HFF-Myc (cell line): Measurements from ENCODE around the gene ADTRP.

Experiments
- DNase-seq: peaks from one replicate; pipeline ENCODE4 v3.0.0-alpha.2; 2011; ENCODE audit warnings: low read depth; ENCODE audit errors: extremely low read depth
- H3K4me3 ChIP-seq: replicated peaks from 2 replicates; pipeline ENCODE4 v1.5.1; 2011; ENCODE audit warnings: low read depth, mild to moderate bottlenecking, control low read depth, low read length
- CTCF ChIP-seq: IDR thresholded peaks from 2 replicates; pipeline ENCODE4 v1.5.1; 2012; ENCODE audit warnings: mild to moderate bottlenecking, low read depth, low read length, control low read depth; ENCODE audit errors: missing control alignments

ADTRP gene

GRCh38 chr6:11718031-11718430 lies 60.6 kb downstream of the ADTRP start:
- no peak for TF ChIP-seq CTCF

GRCh38 chr6:11714798-11715285 lies 63.8 kb downstream of the ADTRP start:
- no peak for DNase-seq
- no peak overlapping the region for H3K4me3 ChIP-seq
- no peak for TF ChIP-seq CTCF

More at GRCh38 chr6:11718031-11718430, 60.6 kb downstream of the ADTRP start:
- DNase-seq: no peak
- no peak overlapping the region for H3K4me3 ChIP-seq

- no peak for DNase-seq
- H3K4me3 ChIP-seq: no peak overlapping the region
- no peak for TF ChIP-seq CTCF
Observed at GRCh38 chr6:11714116-11714797, 64.3 kb downstream of the ADTRP start.

- no peak for DNase-seq
- TF ChIP-seq CTCF: no peak
- H3K4me3 ChIP-seq: no peak overlapping the region
Observed at GRCh38 chr6:11712760-11713159, 65.8 kb downstream of the ADTRP start.

- no peak for TF ChIP-seq CTCF
- H3K4me3 ChIP-seq: no peak overlapping the region
- no peak for DNase-seq
Observed at GRCh38 chr6:11711984-11712711, 66.5 kb downstream of the ADTRP start.

- no peak for TF ChIP-seq CTCF
Observed at GRCh38 chr6:11711003-11711983, 67.3 kb downstream of the ADTRP start.

More at GRCh38 chr6:11711003-11711983, 67.3 kb downstream of the ADTRP start:
- H3K4me3 ChIP-seq: no peak overlapping the region
- DNase-seq: no peak
